Lung (tissue), 4 donors: ENCODE results near the gene OR8D4. TPM values are rescaled to one million over a fixed set of nuclear protein-coding genes. Genes with fewer than 3 reads are reported as not detected.

Source experiments
- polyA plus RNA-seq, 2 donors: library from polyadenylated mRNA; stranded (reverse); fragments of 200-250 nt; gene quantifications; one replicate each; pipeline ENCODE4 v1.2.1, GENCODE V29; 2013
- total RNA-seq, 2 donors: library from RNA; depleted of rRNA in 1 of 2; stranded (reverse); fragments of >200 nt in 1 of 2; gene quantifications; one replicate each; pipeline ENCODE4 v1.2.1, GENCODE V29; 2014 to 2021
- donor health status: Bipolar disorder and iron deficiency.
- donor health status: healthy.
- donor health status: DM: yes; HTN: yes; CAD: no.

The OR8D4 gene
- total and polyA plus RNA-seq, 4 donors = not detected

Other genes with a start within 250 kb of the OR8D4 start
- 1 to 10 TPM; 1.6 to 2.7 TPM for gene SCN3B, start 247.5 kb upstream of the OR8D4 start, total RNA-seq
- under 1 TPM; 0.72 to 0.77 TPM for gene SCN3B, start 247.5 kb upstream of the OR8D4 start, polyA plus RNA-seq
- 10 to 100 TPM; 10.7 to 10.8 TPM for gene ZNF202, start 160.5 kb upstream of the OR8D4 start, total RNA-seq
- gene ZNF202, start 160.5 kb upstream of the OR8D4 start, polyA plus RNA-seq = 1 to 10 TPM; 6.7 to 7.2 TPM
- gene OR6X1, start 147.6 kb upstream of the OR8D4 start, total RNA-seq = not detected
- not detected for gene OR6X1, start 147.6 kb upstream of the OR8D4 start, polyA plus RNA-seq
- not detected for gene OR6M1, start 95.8 kb upstream of the OR8D4 start, total RNA-seq
- not detected for gene OR6M1, start 95.8 kb upstream of the OR8D4 start, polyA plus RNA-seq
- gene TMEM225, start 16.5 kb upstream of the OR8D4 start, total RNA-seq = not detected
- gene TMEM225, start 16.5 kb upstream of the OR8D4 start, polyA plus RNA-seq = not detected
- not detected for gene OR4D5, start 37.5 kb downstream of the OR8D4 start, total RNA-seq
- gene OR4D5, start 37.5 kb downstream of the OR8D4 start, polyA plus RNA-seq = not detected
- not detected for gene OR6T1, start 41.7 kb downstream of the OR8D4 start, total RNA-seq
- gene OR6T1, start 41.7 kb downstream of the OR8D4 start, polyA plus RNA-seq = not detected
- not detected for gene OR10S1, start 75.6 kb downstream of the OR8D4 start, total RNA-seq
- not detected for gene OR10S1, start 75.6 kb downstream of the OR8D4 start, polyA plus RNA-seq
- gene OR10G6, start 93.0 kb downstream of the OR8D4 start, total RNA-seq = not detected
- not detected for gene OR10G6, start 93.0 kb downstream of the OR8D4 start, polyA plus RNA-seq
- not detected for gene OR10G4, start 110.8 kb downstream of the OR8D4 start, total RNA-seq
- gene OR10G4, start 110.8 kb downstream of the OR8D4 start, polyA plus RNA-seq = not detected
- gene OR10G9, start 120.8 kb downstream of the OR8D4 start, total RNA-seq = not detected
- not detected for gene OR10G9, start 120.8 kb downstream of the OR8D4 start, polyA plus RNA-seq
- not detected for gene OR10G8, start 124.6 kb downstream of the OR8D4 start, total RNA-seq
- gene OR10G8, start 124.6 kb downstream of the OR8D4 start, polyA plus RNA-seq = not detected
- not detected for gene OR10G7, start 139.2 kb downstream of the OR8D4 start, total RNA-seq
- gene OR10G7, start 139.2 kb downstream of the OR8D4 start, polyA plus RNA-seq = not detected
- 10 to 100 TPM; 30.1 to 35.8 TPM for gene VWA5A, start 213.3 kb downstream of the OR8D4 start, total RNA-seq
- gene VWA5A, start 213.3 kb downstream of the OR8D4 start, polyA plus RNA-seq = 10 to 100 TPM; 20.7 to 27.4 TPM